GM18951 (cell line): ENCODE data around the gene RASAL1.

Experiments used
- POLR2A ChIP-seq: IDR thresholded peaks from 4 replicates; pipeline ENCODE4 v1.6.1; 2011; ENCODE audit warnings: mild to moderate bottlenecking; ENCODE audit not compliant: insufficient read length, insufficient read depth; ENCODE audit errors: extremely low read depth
- in situ Hi-C: fragments of 300-500 bp; cut with MboI; formaldehyde crosslinking; loops from one replicate; pipeline ENCODE4 v1.12.0; 2022; ENCODE audit warnings: low sequenced_read_pairs, mixed read lengths, inconsistent platforms; ENCODE audit not compliant: unreplicated experiment

Gene RASAL1

GRCh38 chr12:113057565-113058485, 77.7 kb downstream of the RASAL1 start:
- in situ Hi-C loops: loop anchor here (10.0 kb wide), 1 partner anchor 47 kb away; no protein-coding TSS in a partner anchor
- no peak for TF ChIP-seq POLR2A

GRCh38 chr12:113056631-113057488, 78.7 kb downstream of the RASAL1 start, which contains the start of gene DTX1:
DTX1 (plus strand) TSS chr12:113056730; CDS start chr12:113058193, 1,463 bp downstream.
- in situ Hi-C loops: loop anchor here (10.0 kb wide), 1 partner anchor 48 kb away; no protein-coding TSS in a partner anchor
- TF ChIP-seq POLR2A: no peak

GRCh38 chr12:113056381-113056630, 79.3 kb downstream of the RASAL1 start:
- TF ChIP-seq POLR2A: no peak
- in situ Hi-C loops: loop anchor here (10.0 kb wide), 1 partner anchor 48 kb away; no protein-coding TSS in a partner anchor

GRCh38 chr12:113055594-113056380, 79.8 kb downstream of the RASAL1 start:
- in situ Hi-C loops: loop anchor here (10.0 kb wide), 1 partner anchor 49 kb away; no protein-coding TSS in a partner anchor
- TF ChIP-seq POLR2A: no peak

- no peak for TF ChIP-seq POLR2A
Observed at GRCh38 chr12:113054948-113055486, 80.5 kb downstream of the RASAL1 start.

GRCh38 chr12:113052326-113052725, 83.2 kb downstream of the RASAL1 start:
- in situ Hi-C loops: loop anchor here (10.0 kb wide), 1 partner anchor 52 kb away; no protein-coding TSS in a partner anchor
- TF ChIP-seq POLR2A: no peak

More at GRCh38 chr12:113054948-113055486, 80.5 kb downstream of the RASAL1 start:
- in situ Hi-C loops: loop anchor here (10.0 kb wide), 1 partner anchor 50 kb away; no protein-coding TSS in a partner anchor

GRCh38 chr12:113051759-113052158, 83.8 kb downstream of the RASAL1 start:
- TF ChIP-seq POLR2A: no peak
- in situ Hi-C loops: loop anchor here (10.0 kb wide), 1 partner anchor 53 kb away; no protein-coding TSS in a partner anchor

- in situ Hi-C loops: loop anchor here (10.0 kb wide), 1 partner anchor 54 kb away; no protein-coding TSS in a partner anchor
- TF ChIP-seq POLR2A: no peak
Observed at GRCh38 chr12:113050795-113051194, 84.8 kb downstream of the RASAL1 start.

GRCh38 chr12:113049976-113050742, 85.4 kb downstream of the RASAL1 start:
- in situ Hi-C loops: loop anchor here (10.0 kb wide), 1 partner anchor 55 kb away; no protein-coding TSS in a partner anchor
- no peak for TF ChIP-seq POLR2A
